Astrocyte (in vitro differentiated cells and primary cell): ENCODE data around the gene GP2. TPM values are rescaled to one million over a fixed set of nuclear protein-coding genes. Genes with fewer than 3 reads are reported as not detected.

Source experiments
- DNase-seq: peaks from one replicate; pipeline ENCODE4 v3.0.0-alpha.2; 2010; ENCODE audit warnings: low read depth
- FAIRE-seq: peaks from 2 replicates; lab custom pipeline; 2011; peaks lifted over from hg19 to GRCh38; lab: Jason Lieb, UNC
- H2AFZ ChIP-seq: 2 replicates; pipeline ENCODE4 v1.6.0; 2012; ENCODE audit warnings: low read depth, low read length, inconsistent platforms
- H3K27ac ChIP-seq: 2 replicates; pipeline ENCODE4 v1.5.1; 2011; ENCODE audit warnings: low read depth, low read length, inconsistent platforms
- H3K27me3 ChIP-seq: 2 replicates; pipeline ENCODE4 v1.6.0; 2011; ENCODE audit warnings: low read length, inconsistent platforms; ENCODE audit not compliant: insufficient read depth
- H3K36me3 ChIP-seq: 2 replicates; pipeline ENCODE4 v1.5.1; 2011; ENCODE audit warnings: low read length, inconsistent platforms; ENCODE audit not compliant: insufficient read depth
- H3K4me1 ChIP-seq: 2 replicates; pipeline ENCODE4 v1.5.1; 2011; ENCODE audit warnings: low read length, inconsistent platforms; ENCODE audit not compliant: insufficient read depth
- H3K4me2 ChIP-seq: 2 replicates; pipeline ENCODE4 v1.6.0; 2012; ENCODE audit warnings: low read length, inconsistent platforms
- H3K4me3 ChIP-seq: 2 replicates; pipeline ENCODE4 v1.5.1; 2011; ENCODE audit warnings: low read depth, mild to moderate bottlenecking, low read length, inconsistent platforms; ENCODE audit not compliant: insufficient read depth
- H3K79me2 ChIP-seq: 2 replicates; pipeline ENCODE4 v1.6.0; 2012; ENCODE audit warnings: mild to moderate bottlenecking, low read length, inconsistent platforms; ENCODE audit not compliant: insufficient read depth
- H3K9ac ChIP-seq: 2 replicates; pipeline ENCODE4 v1.6.0; 2012; ENCODE audit warnings: mild to moderate bottlenecking, low read length, inconsistent platforms
- H3K9me3 ChIP-seq: 2 replicates; pipeline ENCODE4 v1.5.1; 2012; ENCODE audit warnings: low read depth, mild to moderate bottlenecking, low read length, inconsistent platforms; ENCODE audit not compliant: insufficient read depth
- H4K20me1 ChIP-seq: 2 replicates; pipeline ENCODE4 v1.6.0; 2012; ENCODE audit warnings: low read length, inconsistent platforms; ENCODE audit not compliant: insufficient read depth
- H3K27ac Mint-ChIP-seq: one replicate; pipeline ENCODE4 v1.8.0; 2021; ENCODE audit warnings: mild to moderate bottlenecking, mixed read lengths; ENCODE audit not compliant: unreplicated experiment
- H3K27me3 Mint-ChIP-seq: one replicate; pipeline ENCODE4 v1.8.0; 2021; ENCODE audit warnings: low read depth, mixed read lengths; ENCODE audit not compliant: unreplicated experiment
- H3K36me3 Mint-ChIP-seq: one replicate; pipeline ENCODE4 v1.8.0; 2021; ENCODE audit warnings: low read depth, mixed read lengths; ENCODE audit not compliant: unreplicated experiment
- H3K4me1 Mint-ChIP-seq: one replicate; pipeline ENCODE4 v1.8.0; 2021; ENCODE audit warnings: low read depth, mixed read lengths; ENCODE audit not compliant: unreplicated experiment
- H3K4me3 Mint-ChIP-seq: one replicate; pipeline ENCODE4 v1.8.0; 2021; ENCODE audit warnings: mild to moderate bottlenecking, moderate library complexity, mixed read lengths; ENCODE audit not compliant: unreplicated experiment
- H3K9me3 Mint-ChIP-seq: one replicate; pipeline ENCODE4 v1.8.0; 2021; ENCODE audit warnings: mild to moderate bottlenecking, mixed read lengths; ENCODE audit not compliant: unreplicated experiment
- EZH2 ChIP-seq: IDR thresholded peaks from 2 replicates; pipeline ENCODE4 v1.6.1; 2012; ENCODE audit warnings: mild to moderate bottlenecking, low read length, inconsistent platforms; ENCODE audit not compliant: insufficient read depth
- total RNA-seq: library from RNA; stranded (reverse); gene quantifications from 2 replicates; pipeline ENCODE4 v1.2.1, GENCODE V29; 2021
- TF ChIP-seq, protein P1 (sequence below): IDR thresholded peaks from 2 replicates; pipeline ENCODE4 v1.5.1; 2011; ENCODE audit warnings: low read depth, mild to moderate bottlenecking, inconsistent platforms, low read length, moderate library complexity; ENCODE audit not compliant: insufficient read depth

Gene GP2
- total RNA-seq, 1 donor from 2014 or later = not detected

DNA sequence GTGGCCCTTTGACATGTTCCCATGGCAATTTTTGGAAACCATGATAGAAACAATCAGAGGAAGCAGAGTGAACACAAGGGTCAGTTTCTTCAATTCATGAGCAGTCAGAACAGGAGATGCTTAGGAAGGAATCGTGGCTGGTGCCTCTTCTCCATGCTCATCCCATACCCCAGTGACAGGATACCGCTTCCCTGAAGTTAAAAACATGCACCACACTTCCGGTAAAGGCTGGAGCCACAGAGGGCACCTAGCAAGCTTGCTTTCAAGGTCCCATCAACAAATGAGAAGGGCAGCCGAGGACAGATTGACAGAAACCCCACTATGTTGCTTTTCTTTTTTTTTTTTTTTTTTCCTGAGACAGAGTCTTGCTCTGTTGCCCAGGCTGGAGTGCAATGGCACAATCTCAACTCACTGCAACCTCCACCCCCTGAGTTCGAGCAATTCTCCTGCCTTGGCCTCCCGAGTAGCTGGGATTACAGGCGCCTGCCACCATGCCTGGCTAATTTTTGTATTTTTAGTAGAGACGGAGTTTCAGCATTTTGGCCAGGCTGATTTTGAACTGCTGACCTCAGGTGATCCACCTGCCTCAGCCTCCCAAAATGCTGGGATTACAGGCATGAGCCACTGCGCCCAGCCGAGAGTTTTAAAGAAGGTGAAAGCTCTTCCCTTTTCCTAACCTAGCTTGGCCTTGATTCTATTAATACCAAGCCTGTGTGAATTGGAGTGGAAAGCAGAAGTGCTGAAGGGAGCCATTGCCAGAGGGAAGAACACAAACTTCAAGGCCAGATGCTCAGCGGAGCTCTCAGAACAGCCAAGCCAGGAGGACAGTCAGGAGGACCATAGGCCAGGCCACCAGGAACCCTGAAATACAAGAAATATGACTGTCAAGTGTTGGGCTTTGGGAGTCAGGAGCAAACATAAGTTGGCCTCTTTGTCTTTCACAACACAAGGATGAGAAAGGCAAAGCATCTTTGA lies 16.6 kb downstream of the GP2 start:
- DNase-seq (no peak), FAIRE-seq (no peak)
- no peak overlapping the region for H3K4me3 ChIP-seq
- TF ChIP-seq, protein P1, sequence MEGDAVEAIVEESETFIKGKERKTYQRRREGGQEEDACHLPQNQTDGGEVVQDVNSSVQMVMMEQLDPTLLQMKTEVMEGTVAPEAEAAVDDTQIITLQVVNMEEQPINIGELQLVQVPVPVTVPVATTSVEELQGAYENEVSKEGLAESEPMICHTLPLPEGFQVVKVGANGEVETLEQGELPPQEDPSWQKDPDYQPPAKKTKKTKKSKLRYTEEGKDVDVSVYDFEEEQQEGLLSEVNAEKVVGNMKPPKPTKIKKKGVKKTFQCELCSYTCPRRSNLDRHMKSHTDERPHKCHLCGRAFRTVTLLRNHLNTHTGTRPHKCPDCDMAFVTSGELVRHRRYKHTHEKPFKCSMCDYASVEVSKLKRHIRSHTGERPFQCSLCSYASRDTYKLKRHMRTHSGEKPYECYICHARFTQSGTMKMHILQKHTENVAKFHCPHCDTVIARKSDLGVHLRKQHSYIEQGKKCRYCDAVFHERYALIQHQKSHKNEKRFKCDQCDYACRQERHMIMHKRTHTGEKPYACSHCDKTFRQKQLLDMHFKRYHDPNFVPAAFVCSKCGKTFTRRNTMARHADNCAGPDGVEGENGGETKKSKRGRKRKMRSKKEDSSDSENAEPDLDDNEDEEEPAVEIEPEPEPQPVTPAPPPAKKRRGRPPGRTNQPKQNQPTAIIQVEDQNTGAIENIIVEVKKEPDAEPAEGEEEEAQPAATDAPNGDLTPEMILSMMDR = no peak
- TF ChIP-seq EZH2 = no peak
- no peaks in the 10 kb centered on the region for H3K27me3 ChIP-seq
- H3K79me2 ChIP-seq = no peaks in the 10 kb centered on the region
- H3K9me3 ChIP-seq = no peaks in the 10 kb centered on the region
- no peaks in the 10 kb centered on the region for H3K4me1 ChIP-seq
- Mint-ChIP-seq H3K36me3 (no peaks in the 10 kb centered on the region), H3K9me3 (no peaks in the 10 kb centered on the region), H3K4me3 (no peak overlapping the region), H3K27ac (no peak overlapping the region), H3K4me1 (no peaks in the 10 kb centered on the region), H3K27me3 (peaks cover 26% of the 10 kb centered on the region)
- no peak overlapping the region for H3K4me2 ChIP-seq
- no peaks in the 10 kb centered on the region for H4K20me1 ChIP-seq
- no peak overlapping the region for H3K27ac ChIP-seq
- H3K36me3 ChIP-seq = no peaks in the 10 kb centered on the region
- no peak overlapping the region for H3K9ac ChIP-seq
- no peak overlapping the region for H2AFZ ChIP-seq

DNA sequence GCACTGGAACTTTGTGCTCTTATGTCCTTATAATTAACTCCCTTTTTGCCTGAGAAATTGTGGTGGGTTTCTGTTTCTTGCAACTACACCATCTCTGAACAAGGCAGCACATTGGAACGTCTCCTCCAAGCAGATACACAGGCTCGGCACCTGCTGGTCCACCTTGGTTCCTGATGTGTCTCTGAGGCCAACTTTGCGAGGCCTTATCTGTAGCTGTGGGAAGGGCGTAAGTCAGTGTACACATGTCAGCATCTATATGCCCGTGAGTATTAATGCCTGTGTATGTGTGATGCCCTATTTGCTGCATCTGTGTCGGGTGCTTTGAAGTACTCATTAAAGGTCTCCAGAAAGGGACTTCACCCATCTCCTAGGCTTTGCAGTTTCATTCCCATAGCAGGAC lies 17.5 kb downstream of the GP2 start:
- H3K4me3 ChIP-seq = no peak overlapping the region
- Mint-ChIP-seq H3K4me1 (no peaks in the 10 kb centered on the region), H3K4me3 (no peak overlapping the region), H3K36me3 (no peaks in the 10 kb centered on the region), H3K27ac (no peak overlapping the region), H3K9me3 (no peaks in the 10 kb centered on the region), H3K27me3 (peaks cover 26% of the 10 kb centered on the region)
- no peak for FAIRE-seq
- no peak overlapping the region for H3K27ac ChIP-seq
- no peaks in the 10 kb centered on the region for H3K36me3 ChIP-seq
- H3K9me3 ChIP-seq = no peaks in the 10 kb centered on the region
- no peaks in the 10 kb centered on the region for H3K79me2 ChIP-seq
- no peaks in the 10 kb centered on the region for H3K27me3 ChIP-seq
- no peak for DNase-seq
- H3K4me1 ChIP-seq = no peaks in the 10 kb centered on the region
- TF ChIP-seq, protein P1 = no peak
- no peak for TF ChIP-seq EZH2
- no peaks in the 10 kb centered on the region for H4K20me1 ChIP-seq
- H3K9ac ChIP-seq = no peak overlapping the region
- H2AFZ ChIP-seq = no peak overlapping the region
- no peak overlapping the region for H3K4me2 ChIP-seq
